Retina (tissue), 1 donor: ENCODE measurements around the gene ZNF451.
"Not testable (repeated sequence)": the region's sequence is repeated elsewhere in the genome, so short reads cannot be mapped to it uniquely, and the experiment has no call there.

Experiments used
- DNase-seq: peaks from one replicate; pipeline ENCODE4 v3.0.0-alpha.2; 2016

ZNF451 gene

DNA sequence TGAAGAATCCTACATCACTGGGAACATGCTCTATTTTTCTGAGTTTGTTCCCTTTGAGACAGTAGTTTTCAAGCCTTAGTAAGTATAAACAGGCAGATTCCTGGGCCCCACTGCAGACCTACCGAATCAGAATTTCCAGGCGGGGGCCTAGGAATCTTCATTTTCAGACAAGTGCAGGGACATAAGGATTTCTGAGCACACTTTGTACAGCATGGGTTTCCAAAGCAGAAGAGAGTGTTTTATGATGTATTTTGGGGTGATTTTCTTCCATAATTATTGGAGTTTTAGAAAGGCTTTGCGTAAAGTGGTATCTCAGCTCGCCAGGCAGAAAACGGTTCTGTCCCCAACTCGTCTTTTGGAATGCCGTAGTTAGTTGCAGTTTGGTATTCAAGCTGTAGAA, 1.4 kb downstream of the ZNF451 start:
- not testable (repeated sequence) for DNase-seq

DNA sequence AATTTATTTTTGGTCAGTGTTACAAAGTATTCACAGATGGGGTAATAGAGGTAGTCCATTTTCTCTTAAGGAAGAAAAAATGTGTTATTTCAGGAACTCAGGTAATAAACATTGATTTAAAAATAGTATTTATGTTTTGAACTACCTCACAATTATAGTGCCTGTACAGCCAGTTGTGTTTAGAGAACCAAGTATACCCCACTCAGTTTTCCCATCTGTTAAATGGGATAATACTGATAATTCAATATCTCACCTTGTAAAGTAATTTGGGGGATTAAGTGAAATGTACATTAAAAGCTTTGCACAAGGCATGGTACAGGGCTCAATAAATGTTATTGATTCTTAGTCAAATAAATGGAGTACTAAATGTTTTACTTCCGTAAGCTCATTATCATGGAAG, 4.7 kb downstream of the ZNF451 start:
- DNase-seq = no peak

DNA sequence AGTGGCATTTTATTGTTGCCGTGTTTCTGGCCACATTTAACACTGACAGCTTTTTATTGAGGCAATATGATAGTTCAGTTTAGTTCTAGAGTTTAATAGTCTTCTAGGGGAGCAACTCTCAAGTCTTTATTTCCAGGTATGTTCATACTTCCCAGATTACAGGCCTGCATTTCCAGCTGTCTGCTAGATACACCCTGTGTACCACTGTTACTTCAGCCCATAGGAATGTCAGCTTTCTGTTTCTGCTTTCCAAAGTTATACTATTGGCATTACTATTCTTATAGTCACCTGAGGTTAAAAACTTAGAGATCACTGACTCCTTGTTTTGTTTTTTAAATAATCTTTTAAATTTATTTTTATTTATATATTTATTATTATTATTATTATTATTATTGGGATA, 7.6 kb downstream of the ZNF451 start:
- no peak for DNase-seq

DNA sequence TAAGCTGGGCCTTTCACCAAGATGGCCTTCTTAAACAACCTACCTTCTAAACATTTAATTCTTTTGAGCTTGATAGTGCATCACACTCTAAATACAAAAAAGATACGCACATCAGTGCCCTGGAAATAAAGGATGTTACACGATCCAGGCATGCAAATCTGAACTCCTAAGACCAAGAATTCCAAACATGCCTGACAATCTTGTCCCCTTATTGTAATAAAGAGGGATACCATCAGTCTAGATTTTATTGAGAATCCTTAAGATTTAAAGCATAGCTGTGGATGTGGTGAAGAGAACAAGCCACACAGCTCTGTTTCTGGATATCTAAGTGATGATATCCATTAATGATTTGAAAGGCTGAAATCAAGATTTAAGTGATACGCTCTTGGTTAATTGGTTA, 13.0 kb downstream of the ZNF451 start:
- DNase-seq = no peak

DNA sequence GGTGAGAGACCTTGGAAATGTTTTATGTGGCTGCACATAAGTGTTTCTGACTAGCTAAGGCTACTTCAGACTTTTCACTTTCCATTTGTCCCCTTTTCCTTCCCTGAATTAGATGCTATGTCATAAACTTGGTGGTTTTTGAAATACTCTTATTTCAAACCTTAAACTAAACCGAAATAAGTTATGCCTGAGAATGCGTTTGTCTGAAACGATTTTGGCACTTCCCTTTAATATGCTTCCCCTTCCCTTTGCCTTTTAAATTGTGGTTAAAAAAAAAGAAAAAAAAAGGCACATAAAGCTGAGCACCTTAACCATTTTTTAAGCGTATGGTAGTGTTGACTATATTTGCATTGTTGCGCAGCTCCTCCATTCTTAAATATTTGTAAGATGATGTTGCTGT, 14.3 kb downstream of the ZNF451 start:
- no peak for DNase-seq

DNA sequence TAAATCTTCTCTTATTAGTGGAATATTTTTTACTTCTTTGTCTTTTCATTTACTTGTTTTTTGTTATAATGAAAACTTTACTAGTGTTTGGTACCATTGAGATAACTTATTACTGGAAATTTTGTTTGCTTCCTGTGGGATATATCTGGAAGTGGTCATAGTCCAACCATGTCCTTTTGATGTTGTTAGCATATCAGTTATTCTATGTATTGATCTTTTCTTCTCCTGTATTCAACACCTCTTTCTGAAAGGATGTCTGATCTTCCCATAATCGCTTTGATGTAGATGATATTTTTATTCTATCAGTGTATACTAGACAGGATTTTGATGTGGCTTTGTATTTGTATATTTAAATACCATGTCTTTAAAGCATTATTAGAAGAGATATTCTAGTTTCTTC, 17.0 kb downstream of the ZNF451 start:
- no peak for DNase-seq

DNA sequence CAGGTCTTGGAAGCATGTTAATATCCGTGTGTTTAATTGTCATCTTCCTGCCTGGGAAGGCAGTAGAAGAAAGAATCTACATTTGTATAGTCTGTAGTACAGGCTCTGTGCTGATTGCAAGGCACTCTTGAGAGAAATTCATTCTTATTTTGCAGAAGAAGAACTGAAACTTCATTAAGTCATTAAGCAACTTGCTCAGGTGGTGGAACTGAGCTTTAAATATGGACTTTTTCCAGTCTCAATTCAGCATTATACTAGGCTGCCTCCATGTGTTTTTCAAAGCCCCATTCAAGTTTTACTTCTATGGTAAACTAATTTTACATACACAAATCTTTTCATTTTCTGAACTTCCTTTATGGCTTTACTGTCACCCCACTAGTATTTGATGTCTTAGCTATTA, 18.7 kb downstream of the ZNF451 start:
- no peak for DNase-seq

GRCh38 chr6:57109880-57110279, 19.9 kb downstream of the ZNF451 start:
- DNase-seq = no peak

GRCh38 chr6:57113105-57113504, 23.1 kb downstream of the ZNF451 start:
- DNase-seq = no peak

DNA sequence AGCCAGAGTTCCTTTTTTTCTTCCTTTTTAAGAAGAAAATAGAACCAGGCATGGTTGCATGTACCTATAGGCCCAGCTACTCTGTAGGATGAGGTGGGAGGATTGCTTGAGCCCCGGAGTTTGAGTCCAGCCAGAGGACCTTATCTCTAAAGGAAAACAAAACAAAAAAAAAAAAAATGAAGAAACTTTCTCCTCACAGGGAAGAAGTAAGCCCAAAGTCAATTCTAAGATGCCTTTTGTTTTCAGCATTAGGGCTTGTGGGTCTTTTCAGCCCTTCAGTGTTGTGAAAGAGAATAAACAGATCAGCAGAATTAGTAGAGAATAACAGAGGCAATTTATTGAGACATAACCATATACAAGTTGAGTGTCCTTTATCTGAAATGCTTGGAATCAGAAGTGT, 26.8 kb downstream of the ZNF451 start:
- no peak for DNase-seq

GRCh38 chr6:57117796-57118195, 27.8 kb downstream of the ZNF451 start:
- DNase-seq = no peak

DNA sequence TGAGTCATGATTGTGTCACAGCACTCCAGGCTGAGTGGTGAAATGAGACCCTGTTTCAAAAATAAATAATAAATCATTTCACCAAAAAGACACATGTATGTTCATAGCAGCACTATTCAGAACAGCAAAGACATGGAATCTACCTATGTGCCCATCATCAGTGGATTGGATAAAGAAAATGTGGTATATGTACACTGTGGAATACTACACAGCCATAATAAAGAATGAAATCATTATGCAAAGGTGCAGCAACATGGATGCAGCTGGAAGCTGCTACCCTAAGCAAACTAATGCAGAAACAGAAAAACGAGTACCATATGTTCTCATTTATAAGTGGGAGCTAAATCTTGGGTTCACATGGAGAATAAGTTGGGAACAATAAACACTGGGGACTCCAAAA, 33.1 kb downstream of the ZNF451 start:
- DNase-seq = no peak

DNA sequence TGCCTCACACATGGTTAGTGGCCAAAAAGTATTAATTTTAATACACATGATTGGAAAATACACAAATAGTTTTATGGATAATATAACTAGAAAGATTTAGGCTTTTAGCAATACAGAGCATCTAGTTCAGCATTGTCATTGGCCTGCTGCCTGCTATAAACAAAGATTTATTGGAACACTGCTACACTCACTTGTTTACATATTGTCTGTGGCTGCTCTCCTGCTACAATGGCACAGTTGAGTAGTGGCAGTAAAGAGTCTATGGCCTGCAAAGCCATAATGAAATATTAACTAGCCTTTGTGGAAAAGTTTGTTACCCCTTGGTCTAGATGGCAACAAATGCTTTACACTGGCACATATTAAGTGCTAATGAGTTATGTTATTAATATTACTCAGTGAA, 37.8 kb downstream of the ZNF451 start:
- DNase-seq = no peak

- no peak for DNase-seq
Observed at GRCh38 chr6:57130661-57131177, 40.7 kb downstream of the ZNF451 start.

DNA sequence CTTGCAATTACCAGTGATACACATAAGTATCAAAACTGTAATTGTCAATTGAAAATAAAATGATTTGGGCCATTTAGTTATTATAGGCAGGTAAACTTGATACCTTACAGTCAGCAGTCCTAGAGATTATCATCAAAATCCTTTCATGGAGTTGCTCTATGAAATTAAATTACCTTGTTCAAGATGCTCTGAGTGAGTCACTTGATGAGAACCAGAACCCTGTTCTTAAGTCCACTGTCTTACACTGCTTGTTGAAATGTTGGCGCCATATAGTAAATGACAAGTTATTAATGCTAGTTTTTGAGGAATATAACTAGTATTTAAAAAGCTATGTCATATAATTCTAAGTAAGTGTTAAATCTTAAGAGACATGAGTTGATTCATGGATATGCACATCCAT, 45.0 kb downstream of the ZNF451 start:
- no peak for DNase-seq

- DNase-seq = no peak
Observed at GRCh38 chr6:57135885-57136284, 45.9 kb downstream of the ZNF451 start.

DNA sequence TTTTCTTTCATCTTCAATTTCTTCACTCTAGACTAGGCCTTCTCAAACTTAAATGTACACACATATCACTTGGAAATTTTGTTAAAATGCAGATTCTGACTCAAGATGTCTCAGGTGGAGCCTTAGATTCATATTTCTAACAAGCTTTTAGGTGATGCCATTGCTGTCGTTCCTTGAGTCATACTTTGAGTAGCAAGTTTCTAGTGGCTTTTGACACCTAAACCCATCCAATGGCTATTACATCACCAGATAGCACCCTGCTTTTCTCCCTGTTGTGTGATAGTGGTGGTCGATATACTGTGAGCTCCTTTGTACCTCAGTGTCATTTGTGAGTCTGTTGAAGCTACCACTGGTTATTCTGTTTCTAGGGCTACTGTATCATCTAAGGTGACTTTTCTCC, 47.4 kb downstream of the ZNF451 start:
- no peak for DNase-seq

- DNase-seq = no peak
Observed at GRCh38 chr6:57138026-57138425, 48.0 kb downstream of the ZNF451 start.

DNA sequence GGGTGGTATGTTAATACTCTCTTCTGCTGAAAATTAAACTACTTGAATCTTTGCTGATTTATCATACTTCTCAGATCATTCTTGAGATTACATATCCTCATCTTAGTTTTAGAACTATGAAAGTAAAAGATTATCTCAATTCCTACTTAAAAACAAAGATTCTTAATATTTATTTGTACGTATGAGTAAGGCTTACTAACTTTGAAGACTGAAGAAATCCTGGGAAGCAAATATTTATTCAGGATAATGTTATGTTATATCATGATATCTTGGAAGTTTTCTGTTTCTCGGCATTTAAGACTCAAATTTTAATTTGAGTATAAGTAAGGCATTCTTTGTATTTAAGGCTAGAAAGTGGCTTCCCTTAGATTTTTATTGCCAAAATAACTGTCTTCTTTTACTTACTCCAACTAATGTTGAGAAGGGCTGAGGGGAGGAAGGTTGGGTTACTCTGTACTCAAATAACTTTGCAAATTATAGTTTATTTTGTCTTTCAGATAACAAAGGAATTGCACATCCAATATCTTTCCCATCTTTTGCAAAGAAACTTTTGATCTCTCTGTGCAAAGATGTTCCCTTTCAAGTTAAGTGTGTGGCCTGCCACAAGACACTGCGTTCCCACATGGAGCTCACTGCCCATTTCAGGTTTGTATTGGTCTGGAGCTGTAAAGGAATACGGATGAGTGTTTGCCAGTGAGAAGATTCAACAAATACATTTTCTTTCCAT, 51.6 kb downstream of the ZNF451 start:
- DNase-seq = no peak

DNA sequence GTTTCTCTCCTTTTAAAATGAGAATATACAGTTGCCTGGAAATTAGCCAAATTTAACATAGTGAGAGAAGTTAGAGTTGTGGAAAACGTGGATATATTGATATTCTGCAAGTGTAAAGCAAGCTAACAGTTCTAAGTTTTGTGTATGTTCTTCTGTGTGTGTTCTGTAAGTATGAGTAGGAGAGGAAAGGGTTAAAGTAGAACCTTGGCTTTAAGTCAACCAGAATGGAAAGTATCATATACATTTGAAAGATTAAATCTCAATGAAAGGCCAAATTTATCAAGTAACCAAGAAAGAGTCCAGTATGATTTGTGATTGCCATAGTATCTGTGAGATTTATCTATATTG, 52.2 kb downstream of the ZNF451 start:
- DNase-seq = no peak

DNA sequence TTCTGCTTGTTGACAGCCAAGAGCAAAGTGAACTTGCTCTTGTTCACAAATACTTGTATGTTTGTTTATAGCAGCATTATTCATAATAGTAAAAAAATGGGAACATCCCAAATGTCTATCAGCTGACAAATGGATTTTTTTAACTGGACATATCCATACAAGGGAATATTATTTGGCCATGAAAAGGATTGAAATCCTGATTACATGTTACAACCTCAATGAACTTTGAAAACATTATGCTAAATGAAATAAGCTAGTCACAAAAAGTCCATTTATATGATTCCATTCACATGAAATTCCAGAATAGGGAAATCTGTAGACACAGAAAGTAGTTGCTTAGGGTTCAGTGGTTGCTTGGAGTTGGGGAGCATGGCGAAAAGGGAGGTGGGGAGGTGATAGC, 53.7 kb downstream of the ZNF451 start:
- no peak for DNase-seq

GRCh38 chr6:57147401-57147800, 57.4 kb downstream of the ZNF451 start:
- no peak for DNase-seq

- DNase-seq = no peak
Observed at GRCh38 chr6:57147955-57148858, 58.2 kb downstream of the ZNF451 start.

GRCh38 chr6:57158658-57159057, 68.7 kb downstream of the ZNF451 start:
- no peak for DNase-seq
